HAP-1 (cell line): ENCODE measurements around the gene NUP205.
A peak's percentile ranks its signal among the peaks of the same experiment; 100 is the strongest.

ENCODE experiments used
- DNase-seq, 2 experiments: peaks; one replicate each; pipeline ENCODE4 v3.0.0-alpha.2; 2016 to 2020; ENCODE audit warnings: low spot score in 2 of 2
- H3K27me3 ChIP-seq: fragments of 250-450 bp; sonication (Bioruptor Pico); 2 replicates; pipeline ENCODE4 v1.5.1; 2020; ENCODE audit warnings: low read depth, mild to moderate bottlenecking, moderate library complexity
- H3K36me3 ChIP-seq: fragments of 250-450 bp; sonication (Bioruptor Pico); replicated peaks from 2 replicates; pipeline ENCODE4 v1.5.1; 2020; ENCODE audit warnings: mild to moderate bottlenecking
- H3K4me1 ChIP-seq: fragments of 250-450 bp; sonication (Bioruptor Pico); 2 replicates; pipeline ENCODE4 v1.5.1; 2020; ENCODE audit warnings: mild to moderate bottlenecking
- H3K4me3 ChIP-seq: fragments of 250-450 bp; sonication (Bioruptor Pico); 2 replicates; pipeline ENCODE4 v1.5.1; 2020; ENCODE audit warnings: mild to moderate bottlenecking, moderate library complexity
- H3K9me3 ChIP-seq: fragments of 250-450 bp; sonication (Bioruptor Pico); 2 replicates; pipeline ENCODE4 v1.5.1; 2020; ENCODE audit warnings: mild to moderate bottlenecking, moderate library complexity
- in situ Hi-C: fragments of 300-500 bp; cut with MboI; formaldehyde crosslinking; loops from 3 replicates; pipeline ENCODE4 v1.14.3; 2020; ENCODE audit warnings: low sequenced_read_pairs, inconsistent platforms, mixed read lengths

The NUP205 gene, protein sequence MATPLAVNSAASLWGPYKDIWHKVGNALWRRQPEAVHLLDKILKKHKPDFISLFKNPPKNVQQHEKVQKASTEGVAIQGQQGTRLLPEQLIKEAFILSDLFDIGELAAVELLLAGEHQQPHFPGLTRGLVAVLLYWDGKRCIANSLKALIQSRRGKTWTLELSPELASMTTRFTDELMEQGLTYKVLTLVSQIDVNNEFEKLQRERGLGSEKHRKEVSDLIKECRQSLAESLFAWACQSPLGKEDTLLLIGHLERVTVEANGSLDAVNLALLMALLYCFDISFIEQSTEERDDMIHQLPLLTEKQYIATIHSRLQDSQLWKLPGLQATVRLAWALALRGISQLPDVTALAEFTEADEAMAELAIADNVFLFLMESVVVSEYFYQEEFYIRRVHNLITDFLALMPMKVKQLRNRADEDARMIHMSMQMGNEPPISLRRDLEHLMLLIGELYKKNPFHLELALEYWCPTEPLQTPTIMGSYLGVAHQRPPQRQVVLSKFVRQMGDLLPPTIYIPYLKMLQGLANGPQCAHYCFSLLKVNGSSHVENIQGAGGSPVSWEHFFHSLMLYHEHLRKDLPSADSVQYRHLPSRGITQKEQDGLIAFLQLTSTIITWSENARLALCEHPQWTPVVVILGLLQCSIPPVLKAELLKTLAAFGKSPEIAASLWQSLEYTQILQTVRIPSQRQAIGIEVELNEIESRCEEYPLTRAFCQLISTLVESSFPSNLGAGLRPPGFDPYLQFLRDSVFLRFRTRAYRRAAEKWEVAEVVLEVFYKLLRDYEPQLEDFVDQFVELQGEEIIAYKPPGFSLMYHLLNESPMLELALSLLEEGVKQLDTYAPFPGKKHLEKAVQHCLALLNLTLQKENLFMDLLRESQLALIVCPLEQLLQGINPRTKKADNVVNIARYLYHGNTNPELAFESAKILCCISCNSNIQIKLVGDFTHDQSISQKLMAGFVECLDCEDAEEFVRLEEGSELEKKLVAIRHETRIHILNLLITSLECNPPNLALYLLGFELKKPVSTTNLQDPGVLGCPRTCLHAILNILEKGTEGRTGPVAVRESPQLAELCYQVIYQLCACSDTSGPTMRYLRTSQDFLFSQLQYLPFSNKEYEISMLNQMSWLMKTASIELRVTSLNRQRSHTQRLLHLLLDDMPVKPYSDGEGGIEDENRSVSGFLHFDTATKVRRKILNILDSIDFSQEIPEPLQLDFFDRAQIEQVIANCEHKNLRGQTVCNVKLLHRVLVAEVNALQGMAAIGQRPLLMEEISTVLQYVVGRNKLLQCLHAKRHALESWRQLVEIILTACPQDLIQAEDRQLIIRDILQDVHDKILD (N-terminal part only)

DNA sequence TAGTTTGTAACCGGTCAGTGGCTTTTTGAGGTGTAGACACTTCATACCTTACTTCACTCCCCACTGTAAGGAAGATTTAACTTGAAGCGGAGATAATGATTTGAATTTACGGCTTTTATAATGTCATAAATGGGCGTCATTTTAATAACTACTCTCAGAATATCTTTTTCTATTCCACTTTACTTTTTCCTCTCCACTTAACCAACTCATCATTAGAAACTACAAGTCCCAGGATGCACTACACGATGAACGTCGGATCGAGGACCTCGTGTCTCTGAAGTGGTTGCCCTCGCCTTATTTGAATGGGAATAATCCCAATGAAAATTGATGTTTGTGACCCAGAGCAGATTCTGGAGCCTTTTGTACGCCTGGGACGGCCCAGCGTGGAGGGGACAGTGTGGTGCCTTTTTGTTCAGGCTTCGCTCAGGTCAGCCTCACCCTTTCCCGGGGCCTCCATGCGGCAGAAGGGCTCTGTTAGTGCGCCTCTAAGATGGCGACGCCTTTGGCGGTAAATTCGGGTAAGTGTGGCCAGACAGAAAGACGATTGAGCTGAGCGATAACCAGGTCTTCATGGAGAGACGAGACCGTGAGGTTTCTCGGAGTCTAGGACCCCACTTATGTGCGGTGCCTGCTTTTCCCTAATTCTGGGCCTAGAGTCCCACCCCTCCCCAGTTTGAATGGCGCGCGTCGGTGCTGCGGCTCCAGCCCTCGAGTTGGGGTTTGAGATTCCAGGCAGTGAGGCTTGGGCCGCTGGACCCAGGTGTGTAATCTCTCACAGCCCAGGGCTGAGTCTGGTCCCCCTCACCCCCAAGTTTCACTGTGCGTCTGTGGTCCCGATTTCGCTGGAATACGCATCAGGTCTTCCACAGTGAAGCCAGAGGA lies at the start of gene NUP205:
Gene NUP205 (plus strand): TSS at position 463 of the 882 bp plus-strand sequence. CDS start 28 bp downstream, at position 491.
- H3K4me3 ChIP-seq: peak within 1 kb of the TSS; percentile 66
- H3K36me3 ChIP-seq: peaks cover 7% of the 10 kb centered on the region; the same call in 1 of the 2 replicates
- no peaks in the 10 kb centered on the region for H3K27me3 ChIP-seq
- peaks cover 21% of the 10 kb centered on the region for H3K4me1 ChIP-seq
- in situ Hi-C loops: loop anchor here (5.0 to 25.0 kb wide), 2 partner anchors 45 to 270 kb away; partner anchors contain the start of gene CNOT4
- no peaks in the 10 kb centered on the region for H3K9me3 ChIP-seq
- DNase-seq: peak; percentile 80 to 82

DNA sequence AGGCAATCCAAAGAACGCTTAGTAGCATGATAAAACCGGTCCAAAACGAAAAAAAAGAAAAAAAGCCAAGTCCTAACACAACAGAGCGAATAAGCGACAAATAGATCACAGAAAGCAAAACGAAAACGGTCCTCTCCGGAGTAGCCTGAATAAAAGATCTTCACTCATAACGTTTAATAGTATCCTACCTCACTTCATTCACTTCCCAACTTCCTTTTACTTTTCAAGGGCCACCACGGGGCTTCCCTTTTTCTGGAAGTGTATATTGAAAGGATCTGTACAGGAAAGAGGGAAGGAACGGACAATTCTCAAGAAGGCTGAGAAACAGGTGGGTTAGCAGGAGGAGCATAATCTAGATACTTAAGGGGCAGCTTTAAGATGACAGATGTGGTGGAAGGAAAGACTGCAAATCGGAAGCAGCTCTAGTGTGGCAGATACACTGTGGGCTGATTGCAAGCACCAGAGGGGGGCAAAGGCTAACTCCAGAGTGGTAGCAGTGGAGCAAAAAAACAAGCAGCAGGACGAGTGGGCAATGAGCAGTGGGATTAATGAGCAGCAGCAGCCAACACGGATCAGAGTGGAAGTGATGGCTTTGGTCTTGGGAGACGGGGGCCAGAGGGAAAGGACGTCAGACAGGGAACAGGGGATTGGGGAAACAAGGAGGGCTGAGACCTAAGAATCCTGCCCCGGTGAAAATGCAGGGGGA lies 48.7 kb upstream of the NUP205 start:
- in situ Hi-C loops: no loop called here
- H3K9me3 ChIP-seq: no peaks in the 10 kb centered on the region

DNA sequence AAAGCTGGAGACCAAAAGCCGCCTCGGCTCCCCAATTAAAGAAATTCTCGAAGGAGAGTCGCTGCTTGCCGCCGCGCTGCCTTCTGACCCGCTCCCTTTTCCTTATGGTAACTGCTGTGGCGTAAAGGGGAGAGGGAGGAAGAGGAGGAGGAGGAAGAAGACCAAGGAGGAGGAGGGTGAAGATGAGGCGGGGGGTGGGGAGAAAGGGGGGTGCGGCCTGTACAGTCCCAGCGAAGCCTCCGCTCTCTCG lies 48.2 kb upstream of the NUP205 start:
- peak overlapping the region; percentile 97 for H3K4me3 ChIP-seq
- in situ Hi-C loops: no loop called here
- H3K27me3 ChIP-seq: no peaks in the 10 kb centered on the region
- DNase-seq: no peak
- H3K4me1 ChIP-seq: peaks cover 17% of the 10 kb centered on the region
- no peaks in the 10 kb centered on the region for H3K9me3 ChIP-seq
- H3K36me3 ChIP-seq: no peaks in the 10 kb centered on the region

More for the DNA sequence above, 48.7 kb upstream of the NUP205 start:
- peak in 1 of 2 experiments; percentile 40 for DNase-seq
- Histone ChIP-seq H3K27me3 (no peaks in the 10 kb centered on the region), H3K36me3 (no peaks in the 10 kb centered on the region), H3K4me1 (peaks cover 17% of the 10 kb centered on the region), H3K4me3 (peak overlapping the region; percentile 97)

DNA sequence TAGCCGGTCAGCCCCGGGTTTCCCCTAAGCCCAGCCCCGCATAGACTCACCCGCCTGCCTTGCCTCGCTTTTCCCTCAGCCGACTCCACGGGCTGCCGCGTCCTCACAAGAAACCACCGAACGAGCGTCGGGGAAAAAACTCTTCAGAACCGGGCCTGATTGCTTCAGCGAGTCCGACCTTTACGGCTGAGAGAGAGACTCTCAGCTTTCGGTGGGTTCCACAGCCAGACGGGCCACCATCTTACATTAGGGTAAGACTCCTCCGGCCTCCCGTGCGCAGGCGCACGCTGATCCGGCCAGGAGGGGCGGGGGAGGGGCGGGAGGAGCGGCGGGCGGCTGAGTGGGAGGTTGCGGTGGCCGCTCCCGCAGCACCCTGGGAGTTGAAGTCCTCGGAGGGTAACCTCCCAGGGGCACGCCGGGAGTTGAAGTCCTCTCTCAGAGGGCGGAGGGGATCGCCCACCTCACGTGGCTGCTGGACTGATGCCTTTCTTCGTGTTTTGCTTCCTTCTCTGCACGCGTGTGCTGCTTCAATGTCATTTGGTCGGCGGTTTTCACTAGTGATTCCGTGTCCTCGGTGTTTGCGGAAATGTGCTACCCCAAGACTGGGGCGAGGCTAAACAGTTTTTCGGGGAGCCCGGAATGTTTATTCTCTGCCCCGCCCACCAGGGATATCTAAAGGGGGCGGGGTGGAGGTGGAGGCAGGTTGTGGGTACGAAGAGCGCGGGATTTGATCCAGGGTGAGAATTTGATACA lies 47.7 kb upstream of the NUP205 start, which contains the start of gene CNOT4:
Gene CNOT4 (minus strand): TSS at position 264 of the 753 bp plus-strand sequence. CDS start 71,771 bp downstream, outside the sequence.
- Histone ChIP-seq H3K36me3 (no peaks in the 10 kb centered on the region), H3K4me3 (peak within 1 kb of the TSS; percentile 97), H3K4me1 (peaks cover 17% of the 10 kb centered on the region), H3K9me3 (no peaks in the 10 kb centered on the region), H3K27me3 (no peaks in the 10 kb centered on the region)
- in situ Hi-C loops: loop anchor here (5.0 kb wide), 1 partner anchor 47 kb away; the partner anchor contains the start of gene NUP205
- DNase-seq: peak; percentile 97

DNA sequence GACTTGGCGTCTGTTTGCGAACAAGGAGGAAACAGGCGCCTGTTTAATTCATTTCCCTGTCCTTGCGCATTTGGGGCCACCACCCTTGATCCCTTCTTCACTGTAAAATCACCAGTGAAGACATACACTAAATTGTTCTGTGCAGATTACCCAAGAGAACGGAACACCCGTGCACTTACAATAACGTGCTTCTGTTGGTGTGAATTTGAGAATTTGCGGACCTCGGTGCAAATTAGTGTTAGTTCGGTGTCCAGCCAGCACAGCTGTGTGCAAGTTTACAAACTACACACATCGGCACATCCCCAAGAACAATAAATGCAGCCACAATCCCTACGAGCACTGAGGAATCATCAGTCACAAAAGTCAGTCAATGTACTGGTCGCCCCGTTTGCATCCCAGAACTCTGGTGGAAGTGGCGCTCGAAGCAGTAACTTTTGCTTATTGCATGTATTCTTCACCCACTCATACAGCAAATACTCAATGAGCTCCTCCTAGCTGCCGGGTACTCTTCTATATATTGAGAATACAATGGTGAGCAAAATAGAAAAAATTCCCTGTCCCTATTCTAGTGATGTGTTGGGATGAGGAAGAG lies 47.0 kb upstream of the NUP205 start:
- H3K4me1 ChIP-seq: peaks cover 17% of the 10 kb centered on the region
- in situ Hi-C loops: loop anchor here (5.0 kb wide), 1 partner anchor 47 kb away; the partner anchor contains the start of gene NUP205

DNA sequence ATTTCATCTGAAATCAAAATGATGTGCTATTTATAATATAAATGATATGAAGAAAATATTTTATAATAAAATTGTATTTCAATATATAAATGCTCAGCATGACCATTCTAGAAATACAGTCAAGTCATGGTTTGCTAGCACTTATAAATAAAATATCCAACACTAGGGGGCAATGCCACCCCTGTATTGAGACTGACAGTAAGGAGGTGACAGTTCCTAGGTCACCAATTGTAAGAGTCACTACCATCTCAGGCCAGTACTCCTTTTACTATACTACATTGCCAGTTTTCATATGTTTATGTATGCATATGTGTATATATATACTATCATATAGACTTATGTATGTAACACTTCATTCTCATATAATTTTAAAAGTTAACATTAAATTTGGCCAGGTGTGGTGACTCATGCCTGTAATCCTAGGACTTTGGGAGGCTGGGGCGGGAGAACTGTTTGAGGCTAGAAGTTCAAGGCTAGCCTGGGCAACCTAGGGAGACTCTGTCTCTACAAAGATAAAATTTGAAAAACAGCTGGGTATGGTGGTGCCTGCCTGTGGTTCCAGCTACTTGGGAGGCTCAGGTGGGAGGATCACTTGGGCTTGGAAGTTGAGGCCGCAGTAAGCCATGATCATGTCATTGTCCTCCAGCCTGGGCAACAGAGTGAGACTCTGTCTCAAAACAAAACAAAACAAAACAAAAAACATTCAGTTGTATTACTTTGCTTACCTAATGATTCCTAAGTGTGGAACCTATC lies 45.4 kb upstream of the NUP205 start:
- peak; percentile 42 to 68 for DNase-seq
- H3K4me1 ChIP-seq: peaks cover 8% of the 10 kb centered on the region
- no peaks in the 10 kb centered on the region for H3K27me3 ChIP-seq
- H3K9me3 ChIP-seq: no peaks in the 10 kb centered on the region
- H3K36me3 ChIP-seq: no peaks in the 10 kb centered on the region
- no peak overlapping the region for H3K4me3 ChIP-seq
- in situ Hi-C loops: loop anchor here (5.0 kb wide), 1 partner anchor 45 kb away; the partner anchor contains the start of gene NUP205

More for the DNA sequence above, 47.0 kb upstream of the NUP205 start:
- DNase-seq: peak in 1 of 2 experiments; percentile 18
- H3K4me3 ChIP-seq: peak overlapping the region; percentile 97
- no peaks in the 10 kb centered on the region for H3K36me3 ChIP-seq
- H3K27me3 ChIP-seq: no peaks in the 10 kb centered on the region
- H3K9me3 ChIP-seq: no peaks in the 10 kb centered on the region

DNA sequence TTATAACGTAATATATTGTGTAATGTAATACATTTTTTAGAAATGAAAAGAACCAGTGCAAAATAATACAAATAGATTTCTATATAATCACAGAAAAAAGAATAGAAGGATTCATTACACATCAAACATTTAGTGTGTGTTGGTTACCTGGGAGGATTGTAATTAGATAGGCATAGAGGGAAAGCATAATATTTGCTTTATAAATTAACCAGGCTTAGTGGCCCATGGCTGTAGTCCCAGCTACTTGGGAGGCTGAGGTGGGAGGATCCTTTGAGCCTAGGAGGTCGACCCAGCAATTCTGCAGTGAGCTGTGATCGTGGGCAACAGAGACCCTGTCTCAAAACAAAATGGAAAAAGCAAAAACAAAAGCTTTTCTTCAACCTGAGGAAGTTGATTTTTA lies 42.9 kb upstream of the NUP205 start:
- no peak overlapping the region for H3K4me3 ChIP-seq
- in situ Hi-C loops: loop anchor here (5.0 kb wide), 1 partner anchor 42 kb away; the partner anchor contains the start of gene NUP205
- no peaks in the 10 kb centered on the region for H3K27me3 ChIP-seq
- H3K9me3 ChIP-seq: no peaks in the 10 kb centered on the region
- DNase-seq: no peak
- no peaks in the 10 kb centered on the region for H3K36me3 ChIP-seq
- H3K4me1 ChIP-seq: no peaks in the 10 kb centered on the region; the same call in none of the 2 replicates

DNA sequence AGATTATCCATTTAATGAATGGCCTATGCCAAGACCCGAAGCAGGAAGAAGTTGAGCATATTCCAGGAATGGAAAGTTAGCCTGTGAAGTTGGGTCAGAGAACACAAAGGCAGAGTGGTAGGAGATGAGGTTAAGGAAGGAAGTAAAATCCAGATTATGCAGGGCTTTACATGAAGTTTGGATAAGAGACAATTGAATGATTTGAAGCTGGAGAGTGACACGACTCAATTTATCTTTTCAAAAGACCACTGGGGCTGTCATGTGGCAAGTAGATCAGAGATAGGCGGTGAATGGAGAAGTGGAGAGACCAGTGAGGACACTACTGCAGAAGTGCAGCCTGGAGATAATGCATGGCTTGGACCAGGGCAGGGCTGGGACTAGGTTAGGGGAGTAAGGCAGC lies 40.7 kb upstream of the NUP205 start:
- Histone ChIP-seq H3K36me3 (no peaks in the 10 kb centered on the region), H3K4me1 (no peaks in the 10 kb centered on the region; the same call in 1 of the 2 replicates), H3K27me3 (no peaks in the 10 kb centered on the region), H3K4me3 (no peak overlapping the region), H3K9me3 (no peaks in the 10 kb centered on the region)
- DNase-seq: no peak
- in situ Hi-C loops: no loop called here

DNA sequence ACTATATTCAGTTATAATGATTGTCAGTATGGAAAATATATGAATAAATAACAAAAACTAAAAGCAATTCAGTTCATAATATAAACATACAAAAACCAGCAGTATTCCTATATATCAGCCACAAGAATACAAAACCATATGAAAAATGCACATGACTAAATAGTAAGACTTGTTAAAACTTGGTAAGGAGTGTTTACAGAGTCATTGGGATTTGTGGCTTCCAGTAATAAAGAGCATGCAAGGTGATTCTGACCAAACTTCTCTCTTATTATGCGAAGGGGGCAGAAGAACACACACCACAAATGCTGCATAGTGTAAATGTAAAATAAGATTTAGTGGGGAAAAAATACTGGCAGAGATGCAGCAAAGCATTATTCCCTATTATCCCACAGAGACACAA lies 39.0 kb upstream of the NUP205 start:
- in situ Hi-C loops: no loop called here
- no peaks in the 10 kb centered on the region for H3K27me3 ChIP-seq
- H3K4me3 ChIP-seq: no peak overlapping the region
- no peaks in the 10 kb centered on the region; the same call in 1 of the 2 replicates for H3K4me1 ChIP-seq
- no peaks in the 10 kb centered on the region for H3K36me3 ChIP-seq
- no peak for DNase-seq
- H3K9me3 ChIP-seq: no peaks in the 10 kb centered on the region

DNA sequence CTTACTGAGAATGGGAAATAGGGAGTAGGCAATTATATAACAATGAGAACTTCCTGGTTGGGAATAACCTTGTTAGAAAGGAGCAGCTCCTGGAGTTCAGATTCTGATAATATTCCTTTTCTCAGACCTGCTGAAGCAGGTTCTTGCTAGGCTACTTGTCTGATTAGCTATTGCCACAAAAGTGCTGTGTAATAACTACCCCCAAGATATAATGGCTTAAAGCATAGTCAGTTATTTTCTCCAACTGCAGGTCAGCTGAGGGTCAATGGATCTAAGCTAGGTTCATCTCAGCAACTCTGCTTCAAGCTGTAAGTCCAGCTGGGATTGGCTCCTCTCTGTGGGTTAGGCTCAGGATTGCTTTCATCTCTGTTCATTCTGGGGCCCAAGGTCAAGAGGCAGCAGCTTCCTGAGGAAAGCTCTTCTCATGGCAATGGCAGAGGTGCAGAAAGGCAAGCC lies 38.5 kb upstream of the NUP205 start:
- no peaks in the 10 kb centered on the region for H3K27me3 ChIP-seq
- in situ Hi-C loops: no loop called here
- H3K36me3 ChIP-seq: no peaks in the 10 kb centered on the region

More for the DNA sequence above, 38.5 kb upstream of the NUP205 start:
- no peaks in the 10 kb centered on the region; the same call in 1 of the 2 replicates for H3K4me1 ChIP-seq
- no peak overlapping the region for H3K4me3 ChIP-seq
- H3K9me3 ChIP-seq: no peaks in the 10 kb centered on the region
- no peak for DNase-seq
